ENCODE results near the gene ACP5. TPM values are rescaled to one million over a fixed set of nuclear protein-coding genes. Genes with fewer than 3 reads are reported as not detected.

ACP5 gene
- total and polyA plus RNA-seq, 10 of the 15 experiments (the other 5 are each of a cell fraction or from before 2014, with no cell fraction given): 1.0 to 73.4 (median 36.8) TPM

- ChIA-PET CTCF (interaction anchor here (0.9 kb wide), 1 partner anchor 14 kb away, joined by 3 read pairs; no protein-coding TSS in a partner anchor), SMC1A (ENCODE audit: uncharacterized antibody, unreplicated experiment) (no interaction called here), RAD21 (ENCODE audit: unreplicated experiment) (no interaction called here), POLR2A (no interaction called here)
- peaks cover 3% of the 10 kb centered on the region for H3K79me2 ChIP-seq (ENCODE audit: control insufficient read depth, insufficient read depth, low read length)
- in situ Hi-C loops (cut with MboI): no loop called here
- WGBS (ENCODE audit: insufficient coverage, insufficient replicate concordance, low lambda C conversion rate, missing lambda C conversion rate): 94% methylated on average over 8 of the region's 8 CpGs
- TF ChIP-seq GABPA (IDR thresholded peaks at IDR 0.05; ENCODE audit: low read depth): no peak
- no peak for TF ChIP-seq USF2 (IDR thresholded peaks at IDR 0.05; ENCODE audit: borderline replicate concordance, low read depth, low read length)
- no peak for TF ChIP-seq ASH2L (IDR thresholded peaks at IDR 0.05; ENCODE audit: borderline replicate concordance, low read depth)
- TF ChIP-seq TBL1XR1 (IDR thresholded peaks at IDR 0.05; ENCODE audit: low read depth, low read length): no peak
- no peak for TF ChIP-seq NFXL1 (IDR thresholded peaks at IDR 0.05; ENCODE audit: borderline replicate concordance)
- no peak for TF ChIP-seq ESRRA (IDR thresholded peaks at IDR 0.05; ENCODE audit: low read length)
- TF ChIP-seq ZNF24 (IDR thresholded peaks at IDR 0.05): no peak
- TF ChIP-seq MYB (IDR thresholded peaks at IDR 0.05; ENCODE audit: borderline replicate concordance, low read depth, low read length): no peak
- TF ChIP-seq JUNB (IDR thresholded peaks at IDR 0.05): no peak
- no peak for TF ChIP-seq CREM (IDR thresholded peaks at IDR 0.05; ENCODE audit: low read depth)
- TF ChIP-seq, protein P1, sequence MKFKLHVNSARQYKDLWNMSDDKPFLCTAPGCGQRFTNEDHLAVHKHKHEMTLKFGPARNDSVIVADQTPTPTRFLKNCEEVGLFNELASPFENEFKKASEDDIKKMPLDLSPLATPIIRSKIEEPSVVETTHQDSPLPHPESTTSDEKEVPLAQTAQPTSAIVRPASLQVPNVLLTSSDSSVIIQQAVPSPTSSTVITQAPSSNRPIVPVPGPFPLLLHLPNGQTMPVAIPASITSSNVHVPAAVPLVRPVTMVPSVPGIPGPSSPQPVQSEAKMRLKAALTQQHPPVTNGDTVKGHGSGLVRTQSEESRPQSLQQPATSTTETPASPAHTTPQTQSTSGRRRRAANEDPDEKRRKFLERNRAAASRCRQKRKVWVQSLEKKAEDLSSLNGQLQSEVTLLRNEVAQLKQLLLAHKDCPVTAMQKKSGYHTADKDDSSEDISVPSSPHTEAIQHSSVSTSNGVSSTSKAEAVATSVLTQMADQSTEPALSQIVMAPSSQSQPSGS (IDR thresholded peaks at IDR 0.05; ENCODE audit: low read length): no peak
- TF ChIP-seq, protein P2, sequence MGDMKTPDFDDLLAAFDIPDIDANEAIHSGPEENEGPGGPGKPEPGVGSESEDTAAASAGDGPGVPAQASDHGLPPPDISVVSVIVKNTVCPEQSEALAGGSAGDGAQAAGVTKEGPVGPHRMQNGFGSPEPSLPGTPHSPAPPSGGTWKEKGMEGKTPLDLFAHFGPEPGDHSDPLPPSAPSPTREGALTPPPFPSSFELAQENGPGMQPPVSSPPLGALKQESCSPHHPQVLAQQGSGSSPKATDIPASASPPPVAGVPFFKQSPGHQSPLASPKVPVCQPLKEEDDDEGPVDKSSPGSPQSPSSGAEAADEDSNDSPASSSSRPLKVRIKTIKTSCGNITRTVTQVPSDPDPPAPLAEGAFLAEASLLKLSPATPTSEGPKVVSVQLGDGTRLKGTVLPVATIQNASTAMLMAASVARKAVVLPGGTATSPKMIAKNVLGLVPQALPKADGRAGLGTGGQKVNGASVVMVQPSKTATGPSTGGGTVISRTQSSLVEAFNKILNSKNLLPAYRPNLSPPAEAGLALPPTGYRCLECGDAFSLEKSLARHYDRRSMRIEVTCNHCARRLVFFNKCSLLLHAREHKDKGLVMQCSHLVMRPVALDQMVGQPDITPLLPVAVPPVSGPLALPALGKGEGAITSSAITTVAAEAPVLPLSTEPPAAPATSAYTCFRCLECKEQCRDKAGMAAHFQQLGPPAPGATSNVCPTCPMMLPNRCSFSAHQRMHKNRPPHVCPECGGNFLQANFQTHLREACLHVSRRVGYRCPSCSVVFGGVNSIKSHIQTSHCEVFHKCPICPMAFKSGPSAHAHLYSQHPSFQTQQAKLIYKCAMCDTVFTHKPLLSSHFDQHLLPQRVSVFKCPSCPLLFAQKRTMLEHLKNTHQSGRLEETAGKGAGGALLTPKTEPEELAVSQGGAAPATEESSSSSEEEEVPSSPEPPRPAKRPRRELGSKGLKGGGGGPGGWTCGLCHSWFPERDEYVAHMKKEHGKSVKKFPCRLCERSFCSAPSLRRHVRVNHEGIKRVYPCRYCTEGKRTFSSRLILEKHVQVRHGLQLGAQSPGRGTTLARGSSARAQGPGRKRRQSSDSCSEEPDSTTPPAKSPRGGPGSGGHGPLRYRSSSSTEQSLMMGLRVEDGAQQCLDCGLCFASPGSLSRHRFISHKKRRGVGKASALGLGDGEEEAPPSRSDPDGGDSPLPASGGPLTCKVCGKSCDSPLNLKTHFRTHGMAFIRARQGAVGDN (IDR thresholded peaks at IDR 0.05): no peak
- TF ChIP-seq, protein P3, sequence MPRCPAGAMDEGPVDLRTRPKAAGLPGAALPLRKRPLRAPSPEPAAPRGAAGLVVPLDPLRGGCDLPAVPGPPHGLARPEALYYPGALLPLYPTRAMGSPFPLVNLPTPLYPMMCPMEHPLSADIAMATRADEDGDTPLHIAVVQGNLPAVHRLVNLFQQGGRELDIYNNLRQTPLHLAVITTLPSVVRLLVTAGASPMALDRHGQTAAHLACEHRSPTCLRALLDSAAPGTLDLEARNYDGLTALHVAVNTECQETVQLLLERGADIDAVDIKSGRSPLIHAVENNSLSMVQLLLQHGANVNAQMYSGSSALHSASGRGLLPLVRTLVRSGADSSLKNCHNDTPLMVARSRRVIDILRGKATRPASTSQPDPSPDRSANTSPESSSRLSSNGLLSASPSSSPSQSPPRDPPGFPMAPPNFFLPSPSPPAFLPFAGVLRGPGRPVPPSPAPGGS (IDR thresholded peaks at IDR 0.05; ENCODE audit: borderline replicate concordance, insufficient read depth, low read depth, low read length, poor library complexity, severe bottlenecking): no peak
- TF ChIP-seq ZZZ3 (IDR thresholded peaks at IDR 0.05; ENCODE audit: control insufficient read depth, insufficient read length, low read depth): no peak
- TF ChIP-seq RAD21 (IDR thresholded peaks at IDR 0.05; ENCODE audit: insufficient read depth, low read depth, low read length): no peak
- no peak overlapping the region for H3K4me2 ChIP-seq (ENCODE audit: control insufficient read depth, insufficient read depth)
- ATAC-seq: no peak
- H3K9me3 ChIP-seq (replicated peaks; ENCODE audit: control insufficient read depth, insufficient read depth, low read length): no peaks in the 10 kb centered on the region
- FAIRE-seq: no peak
- H3K36me3 ChIP-seq (ENCODE audit: control insufficient read depth in 2 of 2, insufficient read depth in 2 of 2, low read length in 1 of 2): peaks cover 7 to 24% of the 10 kb centered on the region in 2 experiments; a peak in 3 of 4 replicates
- no peak overlapping the region for H3K9ac ChIP-seq (ENCODE audit: control insufficient read depth, insufficient read depth, low read length)
- peaks cover 23% of the 10 kb centered on the region for H3K4me1 ChIP-seq (ENCODE audit: control insufficient read depth, insufficient read depth, low read length)
- intact Hi-C loops (cut with micrococcal nuclease; ENCODE audit: unreplicated experiment): no loop called here
- H3K4me3 ChIP-seq: no peak overlapping the region
- no TSS peak for BruUV-seq (replicated peaks)
- no peak overlapping the region for H3K27ac ChIP-seq (ENCODE audit: control insufficient read depth, insufficient read depth)
- H4K20me1 ChIP-seq (ENCODE audit: control insufficient read depth, insufficient read depth): no peaks in the 10 kb centered on the region
- DNase-seq (ENCODE audit: low read depth, low spot score): no peak
- no peak overlapping the region for H2AFZ ChIP-seq (ENCODE audit: control insufficient read depth, low read depth, low read length)
- no peaks in the 10 kb centered on the region for H3K27me3 ChIP-seq (replicated peaks in 1 of 2; ENCODE audit: control insufficient read depth in 2 of 2, insufficient read depth in 2 of 2, low read length in 1 of 2)
Observed at GRCh38 chr19:11550265-11550664, 27.2 kb downstream of the ACP5 start.
